GM18858 (cell line): ENCODE measurements around the gene COTL1.
"Not testable (repeated sequence)": the region's sequence is repeated elsewhere in the genome, so short reads cannot be mapped to it uniquely, and the experiment has no call there.

Source experiments
- ATAC-seq: cut with Tn5 transposase; IDR thresholded peaks from one replicate; pipeline ENCODE4 v1.9.1; 2021; ENCODE audit not compliant: unreplicated experiment

COTL1 gene

DNA sequence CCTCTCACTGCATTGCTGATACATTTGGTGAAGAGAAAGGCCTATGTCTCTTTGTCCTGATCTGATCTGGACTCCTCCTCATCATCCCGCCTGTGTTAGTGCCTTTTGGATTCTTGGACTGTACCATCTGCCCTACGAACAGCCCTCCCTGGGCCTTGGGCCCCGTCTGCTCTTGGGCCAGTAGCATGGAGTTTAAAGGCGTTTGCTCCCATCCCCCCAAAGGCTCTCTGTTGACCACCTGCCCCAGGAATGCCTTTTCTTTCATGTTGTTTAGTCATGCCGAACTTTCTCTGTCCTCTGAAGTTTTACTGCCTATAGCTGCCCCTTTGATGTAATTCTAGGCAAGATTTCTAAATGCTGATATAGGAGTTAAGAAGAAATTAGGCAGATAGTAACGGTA, 82.5 kb downstream of the COTL1 start:
- no peak for ATAC-seq

DNA sequence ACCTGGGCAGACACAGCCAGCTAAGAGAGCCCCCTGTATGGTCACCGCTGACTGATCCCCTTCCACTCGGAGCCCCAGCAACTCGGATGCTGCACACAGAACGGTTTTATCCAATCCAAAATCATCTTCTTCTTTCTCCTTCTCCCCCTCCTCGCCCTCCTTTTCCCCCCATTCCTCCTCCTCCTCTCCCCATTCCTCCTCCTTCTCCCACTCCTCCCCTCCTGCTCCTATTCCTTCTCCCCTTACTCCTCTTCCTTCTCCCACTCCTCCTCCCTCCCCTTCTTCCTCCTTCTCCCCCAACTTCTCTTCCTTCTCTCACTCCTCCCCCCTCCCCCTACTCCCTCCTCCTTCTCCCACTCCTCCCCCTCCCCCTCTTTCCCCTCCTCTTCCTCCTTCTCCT, 83.1 kb downstream of the COTL1 start:
- no peak for ATAC-seq

DNA sequence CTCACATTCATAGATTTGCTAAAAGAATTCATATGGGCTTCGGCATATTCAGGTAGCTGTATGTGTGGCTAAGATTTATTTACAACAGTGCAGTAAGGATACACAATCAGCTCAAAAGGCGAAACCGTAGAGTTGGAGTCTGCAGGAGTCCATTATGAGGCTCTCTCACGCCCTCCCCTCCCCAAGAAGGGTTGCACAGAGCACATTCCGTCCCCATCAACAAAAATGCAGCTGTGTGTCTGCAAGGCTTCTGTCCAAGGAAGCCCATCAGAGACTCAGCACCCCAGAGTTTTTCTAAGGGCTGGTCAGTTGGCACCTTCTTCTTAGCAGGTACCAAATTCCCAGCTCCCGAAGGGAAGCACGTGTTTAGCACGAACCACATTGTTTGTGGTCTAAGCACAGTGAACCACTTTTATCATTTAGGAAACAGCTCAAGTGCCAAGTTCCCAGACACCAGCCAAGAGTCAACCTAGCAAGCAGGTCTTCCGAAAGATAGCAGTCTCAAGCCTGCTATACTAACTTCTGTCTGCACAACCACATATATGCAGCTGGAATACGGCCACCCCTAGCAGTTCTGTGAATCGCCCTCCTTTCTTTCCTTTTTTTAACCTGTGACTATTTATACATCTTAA, 84.9 kb downstream of the COTL1 start:
- ATAC-seq: no peak

DNA sequence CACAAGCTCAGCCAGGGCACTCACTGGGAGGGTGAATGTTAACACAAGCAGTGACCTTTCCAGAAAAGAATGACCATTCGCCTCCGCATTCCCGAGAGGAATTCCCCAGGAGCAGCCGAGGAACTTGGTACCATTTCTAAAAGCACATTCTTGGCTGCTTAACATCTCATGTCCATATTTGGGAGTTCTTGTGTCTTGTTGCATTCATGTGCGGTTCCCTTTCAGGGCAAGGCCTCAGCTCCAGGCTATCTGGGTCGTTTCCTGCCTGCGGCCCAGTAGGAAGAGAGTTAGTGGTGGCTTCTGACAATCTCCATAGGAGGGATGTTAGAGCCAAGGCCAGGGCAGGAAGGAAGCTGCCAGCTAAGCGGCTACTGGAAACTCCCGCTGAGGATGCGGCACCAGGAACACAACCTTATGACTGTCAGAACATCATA, 85.6 kb downstream of the COTL1 start:
- no peak for ATAC-seq

DNA sequence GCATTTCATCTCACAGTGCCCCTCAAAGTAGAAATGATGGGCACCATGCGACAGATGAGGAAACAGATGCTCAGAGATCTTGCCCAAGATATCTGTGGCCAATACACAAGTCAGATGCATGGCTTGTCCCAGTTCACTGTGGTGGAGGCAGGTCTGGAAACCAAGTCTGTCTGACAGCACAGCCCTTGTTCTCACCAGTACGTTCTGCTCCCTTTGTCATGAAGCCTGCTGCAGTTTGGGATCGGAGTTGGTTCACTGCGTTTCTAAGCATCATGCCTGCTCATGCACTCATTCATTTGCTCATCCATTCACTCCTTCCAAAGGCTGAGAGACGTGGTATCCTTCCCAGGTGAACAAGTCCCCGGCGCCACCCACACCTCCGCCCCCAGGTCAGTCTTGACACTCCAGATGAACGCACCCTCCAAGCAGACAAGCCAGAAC, 86.2 kb downstream of the COTL1 start:
- no peak for ATAC-seq

DNA sequence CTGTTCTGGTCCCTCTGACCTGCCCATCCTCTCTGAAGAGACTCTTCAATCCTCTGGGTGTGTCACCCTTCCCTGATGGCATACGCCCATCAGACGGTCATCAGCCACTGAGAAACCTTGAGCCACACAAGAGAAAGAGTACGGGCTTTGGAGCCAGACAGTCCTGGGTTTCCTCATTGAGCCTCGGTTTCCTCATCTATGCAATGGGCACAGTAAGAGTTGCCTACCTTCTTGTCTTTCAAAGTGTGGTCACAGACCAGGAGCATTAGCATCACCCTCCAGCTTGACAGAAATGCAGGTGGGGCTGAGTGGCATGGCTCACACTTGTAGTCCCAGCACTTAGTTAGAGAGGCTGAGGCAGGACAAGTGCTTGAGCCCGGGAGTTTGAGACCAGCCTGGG, 87.3 kb downstream of the COTL1 start:
- ATAC-seq: no peak

DNA sequence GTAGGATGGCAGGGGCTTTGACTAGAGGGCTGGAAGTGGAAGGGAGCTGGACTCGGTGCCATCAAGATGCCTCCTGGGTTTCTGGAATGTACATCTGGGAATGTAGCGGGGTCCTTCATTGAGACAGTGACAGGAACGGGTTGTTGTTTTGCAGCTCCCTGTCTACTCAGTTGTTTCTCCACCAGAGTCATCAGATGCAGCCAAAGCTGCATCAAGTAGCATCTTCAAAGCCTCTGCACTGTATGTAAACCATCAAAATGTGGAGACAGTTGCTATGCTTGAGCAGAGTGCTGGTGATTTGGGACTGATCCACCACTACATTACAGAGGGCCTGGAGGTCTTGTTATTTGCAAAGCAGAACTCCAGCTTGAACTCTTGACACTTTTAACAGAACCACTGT, 88.3 kb downstream of the COTL1 start:
- ATAC-seq: no peak

DNA sequence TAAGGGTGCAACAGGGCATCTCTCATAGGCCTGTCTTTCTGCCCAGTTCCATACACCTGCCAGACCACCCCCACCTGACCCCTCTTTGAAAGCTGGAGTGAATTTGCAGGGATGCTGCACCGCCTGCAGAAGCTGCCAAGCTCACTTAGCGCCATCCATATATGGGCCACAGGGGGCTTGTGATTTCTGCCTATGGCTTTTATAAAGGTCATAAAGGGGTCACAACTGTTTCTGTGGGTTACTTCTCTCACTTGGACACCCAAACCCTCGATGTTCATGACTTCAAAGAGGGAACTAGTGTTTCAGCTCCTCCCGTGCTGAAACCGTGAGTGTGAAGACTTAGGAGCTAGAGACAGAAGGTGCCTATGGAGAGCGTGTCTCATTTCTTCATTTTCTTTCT, 89.6 kb downstream of the COTL1 start:
- no peak for ATAC-seq

DNA sequence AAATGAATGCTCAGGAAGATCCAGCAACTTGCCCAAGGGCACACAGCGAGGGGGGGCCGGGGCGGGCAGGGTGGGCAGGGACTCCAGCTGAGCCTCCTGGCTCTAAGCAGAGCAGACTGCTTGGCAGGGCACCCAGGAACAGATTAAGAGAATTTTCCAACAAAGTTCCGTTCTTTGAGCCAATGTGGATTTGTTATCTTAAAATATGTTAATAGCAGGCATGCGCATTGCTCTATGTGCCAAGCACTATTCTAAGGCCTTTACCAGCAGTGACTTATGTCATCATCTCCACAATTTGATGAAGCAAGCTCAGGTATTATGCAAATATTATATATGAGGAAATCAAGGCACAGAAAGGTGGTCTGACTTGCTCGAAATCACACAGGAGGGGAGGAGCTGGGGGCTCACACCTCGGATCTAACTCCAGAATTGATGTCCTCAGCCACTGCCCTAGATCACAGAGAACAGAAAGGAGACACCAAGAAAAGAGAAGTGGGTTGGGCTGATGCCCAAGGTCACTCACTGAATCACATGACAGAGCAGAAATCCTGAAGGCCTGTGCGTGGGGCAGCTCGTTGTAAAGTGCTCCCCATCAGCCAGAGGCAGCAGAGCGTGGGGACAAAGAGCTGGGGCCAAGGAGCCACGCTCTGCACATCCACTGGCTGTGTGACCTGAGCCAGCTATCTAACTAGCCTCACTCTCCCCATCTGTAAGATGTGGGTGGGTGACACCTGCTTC, 90.2 kb downstream of the COTL1 start:
- ATAC-seq: no peak

DNA sequence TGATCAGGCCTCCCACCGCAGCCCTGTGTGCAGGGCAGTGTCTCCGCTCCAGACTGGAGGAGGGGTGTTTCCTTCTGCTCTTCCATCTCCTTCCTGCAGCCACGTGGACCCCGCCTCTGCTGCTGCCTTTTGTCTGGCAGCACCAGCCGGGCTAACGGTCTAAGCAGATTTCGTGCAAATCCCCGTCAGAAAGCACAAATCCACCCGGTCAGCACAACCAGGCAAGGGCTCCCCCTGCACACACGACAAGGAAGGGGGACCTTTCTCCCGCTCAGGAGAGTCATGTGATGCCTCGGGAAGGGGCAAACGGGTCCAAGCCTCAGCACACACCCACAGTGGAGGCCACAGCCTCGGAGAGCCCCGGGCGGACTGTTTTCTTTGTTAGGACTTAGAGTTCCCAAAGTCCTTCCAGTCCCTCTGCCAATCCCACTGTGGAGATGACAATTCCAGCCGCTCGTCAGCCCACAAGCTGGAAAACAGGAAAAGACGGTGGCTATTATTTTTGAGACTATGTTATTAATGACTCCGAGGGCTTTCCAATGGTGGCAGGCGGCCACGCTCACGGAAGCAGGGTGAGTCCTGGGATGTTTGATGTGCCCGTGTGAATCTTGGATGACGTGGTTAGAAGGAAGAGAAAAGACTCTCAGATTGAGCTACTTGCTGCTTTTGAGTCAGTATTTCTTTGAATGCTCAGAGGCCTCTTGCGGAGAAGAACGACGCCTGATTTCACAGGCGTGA, 90.9 kb downstream of the COTL1 start:
- no peak for ATAC-seq

DNA sequence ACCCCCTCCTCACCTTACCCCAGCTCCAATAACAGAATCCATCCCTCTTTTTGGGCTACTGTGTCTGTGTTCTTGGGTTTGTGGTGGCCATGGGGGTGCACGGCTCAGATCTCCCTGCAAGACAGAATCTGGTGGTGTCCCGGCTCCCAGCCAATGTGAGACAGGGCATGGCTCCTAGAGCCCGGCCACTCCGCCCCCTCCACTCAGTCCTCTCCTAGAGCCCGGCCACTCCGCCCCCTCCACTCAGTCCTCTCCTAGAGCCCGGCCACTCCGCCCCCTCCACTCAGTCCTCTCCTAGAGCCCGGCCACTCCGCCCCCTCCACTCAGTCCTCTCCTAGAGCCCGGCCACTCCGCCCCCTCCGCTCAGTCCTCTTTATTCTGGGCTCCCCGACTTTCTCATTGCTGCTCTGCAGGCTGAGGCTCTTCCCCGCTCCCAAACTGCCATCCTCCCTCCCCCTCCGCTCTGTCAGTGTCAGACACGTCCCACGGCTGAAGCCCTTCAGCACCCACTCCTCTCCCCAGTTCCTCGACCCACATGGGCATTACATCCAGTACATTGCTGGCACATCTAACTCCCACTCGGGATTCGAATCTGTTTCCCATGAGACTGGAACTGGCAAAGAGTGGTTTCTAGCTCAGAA, 92.8 kb downstream of the COTL1 start:
- ATAC-seq: not testable (repeated sequence)

DNA sequence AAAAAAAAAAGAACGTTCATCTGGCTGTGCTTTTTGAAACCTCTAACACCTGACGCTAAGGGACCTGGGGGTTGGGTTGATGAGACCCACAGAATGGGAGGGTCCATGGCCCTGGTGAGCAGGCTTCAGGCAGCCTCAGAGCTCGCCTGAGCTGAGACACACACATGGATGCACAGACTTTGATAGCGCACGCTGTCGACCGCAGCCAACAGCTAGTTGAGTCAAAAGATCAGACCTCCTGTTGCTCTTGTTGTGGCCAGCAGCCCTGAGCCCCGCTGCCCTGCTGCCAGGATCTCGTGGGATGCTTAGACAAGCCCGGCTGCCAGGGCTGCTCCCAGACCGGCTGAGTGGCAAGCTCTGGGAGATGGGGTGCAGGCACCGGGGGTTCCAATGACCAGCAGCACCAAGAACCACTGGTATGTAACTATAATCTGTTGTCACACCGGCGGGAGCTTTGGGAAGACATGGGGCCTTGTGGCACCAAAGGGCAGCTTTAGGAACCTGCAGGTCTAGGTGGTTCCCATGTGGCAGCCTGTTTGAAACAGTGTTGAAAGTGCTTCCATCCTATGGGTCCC, 93.4 kb downstream of the COTL1 start:
- ATAC-seq: no peak

DNA sequence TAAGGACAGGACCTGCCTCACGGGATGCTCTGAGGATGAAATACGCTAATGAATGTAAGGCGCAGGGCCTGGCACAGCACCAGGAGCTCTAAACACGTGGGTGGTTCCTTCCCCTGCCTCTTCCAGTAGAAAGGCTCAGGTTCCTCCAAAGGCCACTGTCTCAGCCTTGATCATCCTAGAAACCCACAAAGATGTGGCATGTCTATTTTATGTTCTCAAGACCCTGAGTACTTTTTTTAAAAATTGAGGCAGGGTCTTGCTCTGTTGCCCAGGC, 96.4 kb downstream of the COTL1 start:
- ATAC-seq: no peak

DNA sequence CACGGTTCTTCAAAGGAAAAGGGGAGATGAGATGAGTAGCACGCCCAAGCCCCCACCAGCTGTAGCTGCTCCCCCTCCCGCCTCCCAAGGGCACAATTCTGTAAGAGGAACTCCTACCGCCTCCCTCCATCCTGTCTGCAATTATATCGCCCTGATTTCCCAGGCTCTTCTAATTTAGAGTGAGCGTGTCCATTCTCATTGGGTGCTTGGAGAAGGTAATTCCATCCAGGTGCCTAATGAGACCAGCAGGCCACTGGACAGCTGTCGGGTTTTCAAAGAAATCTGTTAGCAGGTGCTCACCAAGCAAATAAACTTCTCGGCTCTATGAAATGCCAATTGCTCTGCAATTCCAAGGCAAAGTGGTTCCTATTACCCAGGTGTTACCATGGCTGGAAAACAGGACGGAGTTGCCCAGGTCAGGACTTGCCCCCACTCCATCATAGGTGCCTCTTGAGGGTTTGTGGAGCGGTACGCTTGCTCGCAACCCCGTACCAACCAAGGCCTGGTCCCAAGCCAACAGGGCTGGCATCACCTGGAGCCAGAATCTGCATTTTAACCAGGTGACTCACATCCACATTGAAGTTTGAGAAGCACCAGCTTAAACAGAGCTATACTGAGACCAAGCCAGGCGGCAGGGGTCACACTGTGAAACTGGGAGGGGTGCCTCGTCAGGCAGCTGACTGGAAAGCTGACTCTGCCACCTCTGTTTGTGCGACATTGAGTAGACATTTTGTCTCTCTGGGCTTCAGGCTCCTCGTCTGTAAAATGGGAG, 97.0 kb downstream of the COTL1 start:
- no peak for ATAC-seq

DNA sequence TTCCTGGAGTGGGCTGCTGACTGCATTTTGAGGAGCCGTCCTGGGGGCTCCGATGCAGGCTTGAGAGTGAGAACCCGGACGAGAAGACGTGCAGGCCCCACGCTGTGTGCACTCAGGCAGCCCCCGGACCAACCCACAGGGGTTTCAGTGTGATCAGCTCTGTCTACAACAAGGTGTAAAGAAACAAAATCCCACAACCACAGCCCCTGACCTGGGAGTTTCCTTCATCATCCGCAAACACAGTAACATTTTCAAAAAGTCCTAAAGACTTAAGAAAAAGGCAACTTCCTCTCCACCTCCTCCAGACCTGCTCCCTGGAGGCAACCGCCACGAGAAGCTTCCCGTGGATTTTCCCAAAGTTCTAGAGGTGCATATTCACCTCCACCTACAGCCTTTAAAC, 98.0 kb downstream of the COTL1 start:
- no peak for ATAC-seq

DNA sequence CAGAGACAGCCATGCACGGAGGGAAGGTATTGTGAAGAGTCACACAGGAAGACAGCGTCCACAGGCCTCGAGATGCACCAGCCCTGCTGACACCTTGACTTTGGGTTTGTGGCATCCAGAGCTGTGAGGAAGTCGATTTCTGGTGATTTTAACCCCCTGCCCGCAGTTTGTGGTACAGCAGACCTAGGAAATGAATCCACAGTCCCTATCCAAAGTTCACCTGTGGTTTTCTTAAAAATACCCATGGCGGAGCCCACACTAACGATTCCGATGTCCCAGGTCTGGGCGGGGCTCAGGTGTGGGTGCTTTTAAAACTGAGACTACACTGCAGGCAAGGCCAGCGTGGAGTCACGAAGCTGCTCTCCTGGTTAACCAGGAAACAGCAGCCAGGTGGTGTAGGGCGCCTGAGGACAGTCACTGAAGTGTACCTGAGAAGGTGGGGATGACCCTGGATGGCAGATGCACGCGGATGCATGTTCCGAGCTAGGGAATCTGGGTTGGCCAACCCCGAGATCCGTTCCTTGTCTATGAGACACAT, 99.0 kb downstream of the COTL1 start:
- no peak for ATAC-seq

DNA sequence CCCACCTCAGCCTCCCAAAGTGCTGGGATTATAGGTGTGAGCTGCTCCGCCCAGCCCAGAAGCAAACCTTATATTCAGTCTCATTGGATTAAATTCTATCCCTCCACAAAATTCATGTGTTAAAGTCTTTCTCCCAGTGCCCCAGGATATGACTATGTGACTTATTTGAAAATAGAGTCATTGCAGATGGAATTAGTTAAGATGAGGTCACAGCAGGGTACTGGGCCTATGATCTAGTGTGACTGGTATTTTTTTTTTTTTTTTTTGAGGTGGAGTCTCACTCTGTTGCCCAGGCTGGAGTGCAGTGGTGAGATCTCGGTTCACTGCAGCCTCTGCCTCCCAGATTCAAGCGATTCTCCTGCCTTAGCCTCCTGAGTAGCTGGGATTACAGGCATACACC, 99.7 kb downstream of the COTL1 start:
- not testable (repeated sequence) for ATAC-seq

DNA sequence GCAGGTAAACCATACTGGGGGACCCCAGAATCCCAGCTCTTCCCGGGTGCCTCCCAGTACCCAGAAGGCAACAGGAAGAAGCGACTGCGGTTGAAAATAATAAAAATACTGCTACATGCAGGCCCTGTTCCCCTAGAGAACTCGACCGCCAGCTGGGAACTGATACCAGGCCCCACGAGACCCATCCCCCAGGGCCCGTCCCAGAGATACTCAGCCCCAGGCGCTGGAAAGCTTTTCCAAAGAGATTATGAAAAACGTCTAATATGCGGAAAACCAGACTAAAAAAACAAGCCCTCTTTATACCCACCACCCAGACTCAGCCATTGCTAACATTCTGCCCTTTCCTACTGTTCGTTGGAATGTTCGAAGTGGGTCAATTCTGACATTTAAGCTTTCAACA, 100.5 kb downstream of the COTL1 start:
- no peak for ATAC-seq
